Stimulated activated CD4-positive, alpha-beta T cell treated with anti-CD3 and anti-CD28 coated beads, Interleukin-4, amount 100 ng/mL, for 1 hour (primary cell): ENCODE results near the gene RAMAC.
"Not testable (repeated sequence)": the region's sequence is repeated elsewhere in the genome, so short reads cannot be mapped to it uniquely, and the experiment has no call there.

Source experiments
- DNase-seq: peaks from one replicate; pipeline ENCODE4 v3.0.0-alpha.2; 2020

RAMAC gene

GRCh38 chr15:83016906-83017305 is 30.9 kb downstream of the RAMAC start:
- DNase-seq: no peak

GRCh38 chr15:83018436-83018835 is 32.4 kb downstream of the RAMAC start:
- DNase-seq: no peak

GRCh38 chr15:83030021-83030420 is 44.0 kb downstream of the RAMAC start:
- DNase-seq: no peak

DNA sequence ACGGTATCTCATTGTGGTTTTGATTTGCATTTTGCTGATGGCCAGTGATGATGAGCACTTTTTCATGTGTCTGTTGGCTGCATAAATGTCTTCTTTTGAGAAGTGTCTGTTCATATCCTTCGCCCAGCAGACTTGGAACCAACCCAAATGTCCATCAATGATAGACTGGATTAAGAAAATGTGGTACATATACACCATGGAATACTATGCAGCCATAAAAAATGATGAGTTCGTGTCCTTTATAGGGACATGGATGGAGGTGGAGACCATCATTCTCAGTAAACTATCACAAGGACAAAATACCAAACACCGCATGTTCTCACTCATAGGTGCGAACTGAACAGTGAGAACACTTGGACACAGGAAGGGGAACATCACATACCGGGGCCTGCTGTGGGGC is 45.2 kb downstream of the RAMAC start:
- DNase-seq: not testable (repeated sequence)

DNA sequence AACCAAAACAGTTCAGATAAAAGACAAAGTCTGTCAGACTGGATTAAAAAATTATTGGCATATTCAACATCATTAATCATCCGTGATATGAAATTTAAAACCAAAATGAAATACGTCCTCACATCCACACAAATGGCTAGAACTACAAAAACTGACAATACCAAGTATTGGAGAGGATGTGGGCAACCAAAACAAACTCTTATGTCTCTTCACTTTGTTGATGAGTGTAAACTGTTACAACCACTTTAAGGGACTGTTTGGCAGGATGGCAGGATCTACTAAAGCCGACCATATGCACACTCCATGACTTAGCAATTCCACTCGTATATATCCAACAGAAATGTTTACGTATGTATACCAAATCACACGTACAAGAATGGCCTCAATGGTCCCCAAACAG is 50.2 kb downstream of the RAMAC start:
- no peak for DNase-seq

DNA sequence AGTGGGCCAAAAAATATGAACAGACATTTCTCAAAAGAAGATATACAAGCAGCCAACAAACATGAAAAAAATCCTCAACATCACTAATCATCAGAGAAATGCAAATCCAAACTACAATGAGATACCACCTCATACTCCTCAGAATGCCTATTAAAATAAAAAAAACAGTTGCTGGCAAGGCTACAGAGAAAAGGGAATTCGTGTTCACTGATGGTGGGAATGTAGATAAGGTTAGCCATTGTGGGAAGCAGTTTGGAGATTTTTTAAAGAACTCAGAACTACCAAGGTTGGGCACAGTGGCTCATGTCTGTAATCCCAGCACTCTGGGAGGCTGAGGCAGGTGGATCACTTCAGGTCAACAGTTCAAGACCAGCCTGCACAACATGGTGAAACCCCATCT is 53.2 kb downstream of the RAMAC start:
- DNase-seq: no peak
